Neuronal stem cell (in vitro differentiated cells): ENCODE data around the gene NSUN6.

ENCODE experiments used
- DNase-seq: peaks from one replicate; pipeline ENCODE4 v3.0.0-alpha.2; 2013; ENCODE audit warnings: low spot score
- H2AFZ ChIP-seq: one replicate; pipeline ENCODE4 v1.6.1; 2013; ENCODE audit warnings: mild to moderate bottlenecking, low read length, inconsistent platforms
- H2AK5ac ChIP-seq: 2 replicates; pipeline ENCODE4 v1.6.1; 2013; ENCODE audit warnings: low read depth, mild to moderate bottlenecking, inconsistent platforms, low read length, moderate library complexity, mixed read lengths
- H2BK120ac ChIP-seq: 2 replicates; pipeline ENCODE4 v1.6.1; 2013; ENCODE audit warnings: low read depth, mild to moderate bottlenecking, inconsistent platforms, low read length, moderate library complexity, mixed read lengths
- H2BK12ac ChIP-seq: one replicate; pipeline ENCODE4 v1.6.1; 2013; ENCODE audit warnings: low read length, inconsistent platforms
- H2BK15ac ChIP-seq: 2 replicates; pipeline ENCODE4 v1.6.1; 2013; ENCODE audit warnings: mild to moderate bottlenecking, low read length, inconsistent platforms, mixed read lengths
- H2BK5ac ChIP-seq: one replicate; pipeline ENCODE4 v1.6.1; 2013; ENCODE audit warnings: inconsistent platforms, mild to moderate bottlenecking, low read length, moderate library complexity
- H3K14ac ChIP-seq: one replicate; pipeline ENCODE4 v1.6.1; 2013; ENCODE audit warnings: low read length, inconsistent platforms
- H3K18ac ChIP-seq: 2 replicates; pipeline ENCODE4 v1.6.1; 2013; ENCODE audit warnings: low read length, inconsistent platforms
- H3K23ac ChIP-seq: 2 replicates; pipeline ENCODE4 v1.6.1; 2013; ENCODE audit warnings: low read depth, mild to moderate bottlenecking, mixed read lengths, low read length, inconsistent platforms; ENCODE audit not compliant: poor library complexity
- H3K27ac ChIP-seq: replicated peaks from 3 replicates; pipeline ENCODE4 v1.5.1; 2013; ENCODE audit warnings: low read length, inconsistent platforms
- H3K27me3 ChIP-seq, 3 experiments: 2 replicates each; pipeline ENCODE4 v1.6.1; 2013; ENCODE audit warnings: low read length in 3 of 3, mild to moderate bottlenecking in 2 of 3, inconsistent platforms in 1 of 3, low read depth in 1 of 3, mixed read lengths in 1 of 3, moderate library complexity in 1 of 3; ENCODE audit not compliant: control insufficient read depth in 3 of 3, insufficient read depth in 3 of 3
- H3K36me3 ChIP-seq, 2 donors: replicated peaks in 1 of 2; 2 replicates each; pipeline ENCODE4 v1.6.1; 2013; ENCODE audit warnings: low read length in 2 of 2; ENCODE audit not compliant: control insufficient read depth in 2 of 2, insufficient read depth in 2 of 2
- H3K4ac ChIP-seq: 2 replicates; pipeline ENCODE4 v1.6.1; 2013; ENCODE audit warnings: inconsistent platforms, mild to moderate bottlenecking, low read length, moderate library complexity
- H3K4me1 ChIP-seq, 2 donors: 1 replicate in 1 of 2; 2 replicates in 1 of 2; pipeline ENCODE4 v1.6.1; 2013; ENCODE audit warnings: low read length in 2 of 2, low read depth in 1 of 2; ENCODE audit not compliant: control insufficient read depth in 2 of 2, insufficient read depth in 1 of 2
- H3K4me2 ChIP-seq: one replicate; pipeline ENCODE4 v1.6.1; 2013; ENCODE audit warnings: mild to moderate bottlenecking, low read length, inconsistent platforms; ENCODE audit not compliant: insufficient read depth, poor library complexity, severe bottlenecking
- H3K4me3 ChIP-seq, 2 donors: 2 replicates each; pipeline ENCODE4 v1.5.1; 2013; ENCODE audit warnings: low read length in 2 of 2, mild to moderate bottlenecking in 2 of 2, inconsistent platforms in 1 of 2, moderate library complexity in 1 of 2
- H3K79me1 ChIP-seq: one replicate; pipeline ENCODE4 v1.6.1; 2013; ENCODE audit warnings: low read depth, mild to moderate bottlenecking, inconsistent platforms, low read length, moderate library complexity
- H3K9ac ChIP-seq: one replicate; pipeline ENCODE4 v1.6.1; 2013; ENCODE audit warnings: mild to moderate bottlenecking, low read depth, low read length, inconsistent platforms; ENCODE audit not compliant: poor library complexity
- H3K9me3 ChIP-seq, 2 donors: replicated peaks in 1 of 2; 2 replicates each; pipeline versions ENCODE3 to v1.6.1; 2013; ENCODE audit warnings: low read length in 2 of 2, mild to moderate bottlenecking in 2 of 2, inconsistent platforms in 1 of 2, low read depth in 1 of 2, mixed read lengths in 1 of 2, moderate library complexity in 1 of 2; ENCODE audit not compliant: control insufficient read depth in 2 of 2, insufficient read depth in 1 of 2
- H4K8ac ChIP-seq: one replicate; pipeline ENCODE4 v1.6.1; 2013; ENCODE audit warnings: low read depth, mild to moderate bottlenecking, inconsistent platforms, low read length, moderate library complexity
- H4K91ac ChIP-seq: one replicate; pipeline ENCODE4 v1.6.1; 2013; ENCODE audit warnings: low read length, low read depth, mild to moderate bottlenecking, inconsistent platforms; ENCODE audit not compliant: poor library complexity
- WGBS, 2 donors: extraction: QIAGEN DNeasy Blood & Tissue Kit; methylation state at CpG; one replicate each; pipeline ENCODE4 v1.1.7; 2013; ENCODE audit warnings: missing lambda C conversion rate in 2 of 2, mixed read lengths in 1 of 2; ENCODE audit not compliant: insufficient read length in 2 of 2, insufficient replicate concordance in 1 of 2; ENCODE audit errors: extremely low coverage in 2 of 2; 5-methylcytosine and 5-hydroxymethylcytosine counted together

NSUN6 gene

GRCh38 chr10:18582803-18583202 is 68.6 kb downstream of the NSUN6 start:
- Histone ChIP-seq H4K8ac (no peak overlapping the region), H2BK5ac (no peak overlapping the region), H3K36me3 (peaks cover 2 to 61% of the 10 kb centered on the region in 2 donors), H2AFZ (no peak overlapping the region), H3K9me3 (peaks cover 6 to 11% of the 10 kb centered on the region in 2 donors), H3K4me1 (no peaks in the 10 kb centered on the region), H3K9ac (no peak overlapping the region), H3K4ac (no peak overlapping the region), H3K14ac (no peak overlapping the region), H3K79me1 (peaks cover 3% of the 10 kb centered on the region), H3K18ac (no peak overlapping the region), H2AK5ac (no peak overlapping the region), H3K27ac (no peak overlapping the region), H2BK12ac (no peak overlapping the region), H3K4me3 (no peak overlapping the region), H4K91ac (no peak overlapping the region), H3K4me2 (no peak overlapping the region), H3K23ac (no peak overlapping the region), H2BK15ac (no peak overlapping the region), H3K27me3 (no peaks in the 10 kb centered on the region), H2BK120ac (no peak overlapping the region)
- no CpG with 5 or more reads among the region's 3 CpGs for WGBS, 2 donors
- DNase-seq: no peak

- peaks cover 2 to 40% of the 10 kb centered on the region in 2 donors for H3K36me3 ChIP-seq
- no peak overlapping the region for H3K27ac ChIP-seq
- H2AFZ ChIP-seq: no peak overlapping the region
- DNase-seq: no peak
- no peaks in the 10 kb centered on the region for H3K27me3 ChIP-seq
- no peak overlapping the region for H2BK15ac ChIP-seq
- H3K14ac ChIP-seq: no peak overlapping the region
- no peaks in the 10 kb centered on the region for H3K79me1 ChIP-seq
- H3K4ac ChIP-seq: no peak overlapping the region
- no peak overlapping the region for H3K18ac ChIP-seq
- no peak overlapping the region for H4K8ac ChIP-seq
- no CpG with 5 or more reads among the region's 15 CpGs for WGBS, 2 donors
- H2AK5ac ChIP-seq: no peak overlapping the region
- H3K9me3 ChIP-seq: peaks cover 7 to 15% of the 10 kb centered on the region in 2 donors
- no peak overlapping the region for H2BK5ac ChIP-seq
- no peak overlapping the region for H2BK12ac ChIP-seq
- H3K4me2 ChIP-seq: no peak overlapping the region
- H2BK120ac ChIP-seq: no peak overlapping the region
- H3K9ac ChIP-seq: no peak overlapping the region
- H3K4me1 ChIP-seq: no peaks in the 10 kb centered on the region
- no peak overlapping the region for H4K91ac ChIP-seq
- H3K23ac ChIP-seq: no peak overlapping the region
- no peak overlapping the region for H3K4me3 ChIP-seq
Observed at GRCh38 chr10:18577823-18578685, 73.3 kb downstream of the NSUN6 start.

- H3K27me3 ChIP-seq: no peaks in the 10 kb centered on the region
- H3K4me3 ChIP-seq: no peak overlapping the region
Observed at GRCh38 chr10:18576586-18576985, 74.8 kb downstream of the NSUN6 start.

GRCh38 chr10:18572959-18573561 is 78.3 kb downstream of the NSUN6 start:
- no peaks in the 10 kb centered on the region for H3K27me3 ChIP-seq
- peaks cover 12 to 21% of the 10 kb centered on the region in 2 donors for H3K9me3 ChIP-seq
- WGBS, 2 donors: 100% methylated on average over 7 of the region's 8 CpGs
- no peak overlapping the region for H2AK5ac ChIP-seq
- no peak overlapping the region for H4K8ac ChIP-seq
- H3K4me1 ChIP-seq: no peaks in the 10 kb centered on the region
- H2BK12ac ChIP-seq: no peak overlapping the region
- H3K18ac ChIP-seq: no peak overlapping the region
- H3K79me1 ChIP-seq: no peaks in the 10 kb centered on the region
- no peak overlapping the region for H3K4me2 ChIP-seq
- no peak overlapping the region for H3K27ac ChIP-seq
- no peak overlapping the region for H2BK15ac ChIP-seq
- no peak overlapping the region for H2BK5ac ChIP-seq
- H3K4ac ChIP-seq: no peak overlapping the region
- no peak overlapping the region for H2BK120ac ChIP-seq
- H3K4me3 ChIP-seq: no peak overlapping the region
- DNase-seq: no peak
- no peak overlapping the region for H3K9ac ChIP-seq
- H4K91ac ChIP-seq: no peak overlapping the region
- H3K23ac ChIP-seq: no peak overlapping the region
- no peak overlapping the region for H2AFZ ChIP-seq
- peaks cover 3 to 8% of the 10 kb centered on the region in 2 donors for H3K36me3 ChIP-seq
- H3K14ac ChIP-seq: no peak overlapping the region

More at GRCh38 chr10:18576586-18576985, 74.8 kb downstream of the NSUN6 start:
- H2BK120ac ChIP-seq: no peak overlapping the region
- H3K9me3 ChIP-seq: peaks cover 10 to 19% of the 10 kb centered on the region in 2 donors
- no peak overlapping the region for H2BK5ac ChIP-seq
- H3K4ac ChIP-seq: no peak overlapping the region
- no peak overlapping the region for H2AK5ac ChIP-seq
- no peaks in the 10 kb centered on the region for H3K4me1 ChIP-seq
- H2BK12ac ChIP-seq: no peak overlapping the region
- H3K18ac ChIP-seq: no peak overlapping the region
- H3K79me1 ChIP-seq: no peaks in the 10 kb centered on the region
- no peak overlapping the region for H3K14ac ChIP-seq
- H2BK15ac ChIP-seq: no peak overlapping the region
- H4K8ac ChIP-seq: no peak overlapping the region
- H3K27ac ChIP-seq: no peak overlapping the region
- no peak overlapping the region for H2AFZ ChIP-seq
- no peak overlapping the region for H3K4me2 ChIP-seq
- no peak overlapping the region for H4K91ac ChIP-seq
- H3K9ac ChIP-seq: no peak overlapping the region
- no peak overlapping the region for H3K23ac ChIP-seq
- peaks cover 4 to 32% of the 10 kb centered on the region in 2 donors for H3K36me3 ChIP-seq
- WGBS, 2 donors: no CpG with 5 or more reads among the region's 6 CpGs
- no peak for DNase-seq
